Measurements from ENCODE around the gene LYRM4.

DNA sequence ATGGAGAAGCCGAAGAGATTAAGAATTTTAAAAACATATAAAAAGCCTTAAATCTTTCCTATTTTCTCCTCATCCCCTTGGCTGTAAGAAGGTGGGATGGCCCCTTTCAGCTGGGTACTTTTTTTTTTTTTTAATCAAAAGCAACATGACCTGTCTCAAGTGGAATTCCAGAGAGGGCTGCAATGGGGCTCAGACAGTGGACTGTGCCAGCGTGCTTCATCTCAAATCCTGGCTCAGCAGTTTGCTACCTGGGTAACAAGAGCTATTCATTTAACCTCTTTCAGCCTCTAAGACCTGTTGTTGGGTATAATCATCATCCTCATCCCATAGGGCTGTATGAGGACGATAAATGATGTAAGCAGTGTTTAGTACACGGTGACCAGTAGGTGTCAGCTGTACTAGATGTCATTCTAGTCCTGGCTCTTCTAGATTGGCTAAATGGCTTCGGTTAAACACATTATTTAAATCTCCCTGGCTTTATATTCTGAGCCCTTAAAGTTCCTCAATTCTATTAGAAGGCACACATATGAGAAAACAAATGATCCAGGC is 182.6 kb downstream of the LYRM4 start:
- TF ChIP-seq GATA2 (IDR thresholded peaks at IDR 0.05; ENCODE audit: low read depth, low read length) (no peak), GATA3 (IDR thresholded peaks at IDR 0.05; ENCODE audit: low read depth, low read length) (no peak)

Measured in SH-SY5Y (cell line).